HG03558 (cell line): Measurements from ENCODE around the gene MAP3K12.
"Not testable (repeated sequence)": the region's sequence is repeated elsewhere in the genome, so short reads cannot be mapped to it uniquely, and the experiment has no call there.

ENCODE experiments used
- ATAC-seq: cut with Tn5 transposase; IDR thresholded peaks from one replicate; pipeline ENCODE4 v1.9.1; 2021; ENCODE audit warnings: moderate number of reproducible peaks; ENCODE audit not compliant: unreplicated experiment; ENCODE audit errors: extremely low read depth

Gene MAP3K12

DNA sequence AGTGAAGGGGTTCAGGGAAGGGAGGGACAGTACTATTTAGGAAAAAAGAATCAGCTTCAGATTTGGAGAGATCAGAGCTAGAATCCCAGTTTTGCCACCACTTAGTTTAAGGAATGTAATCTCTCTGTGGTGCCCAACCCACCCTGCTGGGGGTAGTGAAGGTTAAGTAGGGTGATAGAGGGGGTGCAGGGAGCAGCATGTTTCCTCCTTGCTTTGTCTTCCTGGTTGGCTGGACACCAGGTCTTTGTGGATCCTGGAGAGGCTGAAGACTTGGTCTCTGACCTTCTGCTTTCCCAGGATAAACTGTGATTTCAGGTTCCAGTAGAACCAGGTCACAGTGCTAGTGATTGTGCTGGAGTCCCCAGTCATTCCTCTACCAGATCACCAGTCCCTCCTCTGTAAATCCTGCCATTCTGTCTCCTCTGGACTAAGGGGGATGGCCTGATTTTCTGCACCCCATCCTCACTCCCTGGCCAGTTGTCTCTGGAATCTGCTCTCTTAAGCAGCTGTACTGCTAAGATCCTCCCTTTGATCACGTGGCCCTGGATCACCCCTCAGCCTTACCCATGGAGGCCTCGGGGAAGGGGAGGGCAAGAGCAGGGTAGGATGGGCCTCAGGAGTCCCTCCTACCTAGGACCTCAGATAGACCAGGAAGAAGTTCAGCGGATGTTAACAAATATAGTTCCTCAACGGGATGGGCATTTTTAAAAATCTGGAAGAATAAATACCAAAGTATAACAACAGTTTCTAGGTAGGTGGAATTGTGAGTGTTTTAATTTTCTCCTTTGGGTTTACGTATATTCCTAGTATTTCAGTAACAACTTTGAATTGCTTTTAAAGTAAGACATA, 3.1 kb downstream of the MAP3K12 start:
- no peak for ATAC-seq

- no peak for ATAC-seq
Observed at GRCh38 chr12:53493610-53494391, 5.5 kb downstream of the MAP3K12 start.

GRCh38 chr12:53492830-53493609, 6.2 kb downstream of the MAP3K12 start:
- ATAC-seq: peak; percentile 81

- ATAC-seq: no peak
Observed at GRCh38 chr12:53492188-53492587, 7.1 kb downstream of the MAP3K12 start.

DNA sequence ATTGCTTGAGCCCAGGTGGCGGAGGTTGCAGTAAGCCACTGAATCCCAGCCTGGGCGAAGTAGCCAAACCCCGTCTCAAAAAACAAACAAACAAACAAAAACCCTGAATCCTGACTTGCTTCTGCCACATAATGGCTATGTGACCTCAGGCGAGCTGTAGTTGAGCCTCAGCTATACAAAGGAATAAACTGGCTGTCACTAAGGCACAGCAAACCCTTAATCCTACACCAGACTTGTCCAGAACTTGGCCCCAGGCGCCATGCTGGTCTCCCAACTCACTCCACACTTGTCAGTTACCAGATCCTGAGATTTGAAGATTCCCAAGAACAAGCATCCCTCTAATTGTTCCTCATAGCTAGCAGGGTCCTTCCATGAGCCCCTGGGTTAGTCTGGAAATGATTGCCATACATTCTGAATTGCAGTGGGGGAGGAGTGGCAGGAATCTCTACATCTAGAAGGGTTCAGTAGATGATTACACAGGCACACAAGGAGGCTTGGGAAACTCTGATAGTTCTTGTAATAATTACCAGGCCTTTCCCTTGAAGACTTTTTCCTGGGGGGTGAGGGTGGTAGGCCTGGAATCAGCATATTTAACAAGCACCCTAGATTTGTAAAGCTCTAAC, 9.9 kb downstream of the MAP3K12 start:
- ATAC-seq: no peak

DNA sequence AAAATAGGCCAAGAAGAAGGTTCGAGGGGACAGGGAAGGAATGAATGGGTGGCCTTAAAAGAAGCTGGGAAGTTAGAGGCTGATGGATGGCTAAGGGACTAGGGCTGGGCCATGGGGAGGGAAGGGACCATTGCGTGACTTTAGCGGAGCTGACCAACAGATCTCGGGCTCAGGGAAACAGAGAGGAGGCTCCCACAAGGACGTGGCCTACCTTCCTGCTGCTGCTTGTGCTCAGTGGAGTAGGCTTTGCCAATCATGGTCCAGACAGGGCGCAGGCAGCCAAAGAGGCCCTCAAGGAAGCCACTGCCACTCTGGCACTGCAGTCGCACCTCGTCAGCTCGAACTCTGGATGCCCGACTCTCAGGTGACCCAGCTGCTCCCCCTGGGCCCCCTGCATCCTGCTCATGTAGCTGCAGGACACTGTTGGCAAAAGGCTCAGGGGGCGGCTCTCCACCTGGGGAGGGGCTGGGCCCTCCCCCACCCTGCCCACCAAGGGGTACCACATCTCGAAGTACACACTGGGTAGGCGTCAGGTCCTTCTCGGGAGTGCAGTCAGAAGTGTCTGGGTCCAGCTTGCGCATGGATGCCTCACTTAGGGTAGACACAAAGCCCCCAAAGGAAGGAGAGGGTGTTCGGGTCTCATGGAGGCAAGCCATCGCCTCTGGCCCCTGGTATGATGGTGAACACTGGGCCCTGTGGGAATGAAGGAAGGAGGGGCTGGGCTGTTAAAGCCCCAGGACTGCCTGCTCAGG, 12.3 kb downstream of the MAP3K12 start:
- ATAC-seq: no peak

GRCh38 chr12:53485955-53486735, 13.1 kb downstream of the MAP3K12 start:
- ATAC-seq: no peak

- ATAC-seq: no peak
Observed at GRCh38 chr12:53484686-53485575, 14.3 kb downstream of the MAP3K12 start.

DNA sequence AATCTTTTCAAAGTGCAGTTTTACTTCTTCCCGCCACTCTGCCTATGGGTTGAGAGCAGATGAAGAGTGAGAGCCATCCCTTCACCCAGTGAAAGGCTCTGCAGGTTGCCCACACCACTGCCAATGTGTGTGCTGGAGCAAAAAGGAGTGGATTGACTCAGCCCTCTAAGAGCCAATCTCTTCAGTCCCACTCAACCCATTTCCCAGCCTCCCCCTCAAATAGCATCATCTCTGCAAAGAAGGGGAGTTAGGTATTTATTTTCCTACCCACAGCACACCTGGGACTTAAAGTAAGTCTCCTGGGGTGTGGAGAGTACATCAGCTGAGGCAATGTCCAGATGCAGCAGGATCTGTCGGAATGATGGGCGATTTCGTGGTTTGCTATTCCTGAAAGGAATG, 15.3 kb downstream of the MAP3K12 start:
- no peak for ATAC-seq

DNA sequence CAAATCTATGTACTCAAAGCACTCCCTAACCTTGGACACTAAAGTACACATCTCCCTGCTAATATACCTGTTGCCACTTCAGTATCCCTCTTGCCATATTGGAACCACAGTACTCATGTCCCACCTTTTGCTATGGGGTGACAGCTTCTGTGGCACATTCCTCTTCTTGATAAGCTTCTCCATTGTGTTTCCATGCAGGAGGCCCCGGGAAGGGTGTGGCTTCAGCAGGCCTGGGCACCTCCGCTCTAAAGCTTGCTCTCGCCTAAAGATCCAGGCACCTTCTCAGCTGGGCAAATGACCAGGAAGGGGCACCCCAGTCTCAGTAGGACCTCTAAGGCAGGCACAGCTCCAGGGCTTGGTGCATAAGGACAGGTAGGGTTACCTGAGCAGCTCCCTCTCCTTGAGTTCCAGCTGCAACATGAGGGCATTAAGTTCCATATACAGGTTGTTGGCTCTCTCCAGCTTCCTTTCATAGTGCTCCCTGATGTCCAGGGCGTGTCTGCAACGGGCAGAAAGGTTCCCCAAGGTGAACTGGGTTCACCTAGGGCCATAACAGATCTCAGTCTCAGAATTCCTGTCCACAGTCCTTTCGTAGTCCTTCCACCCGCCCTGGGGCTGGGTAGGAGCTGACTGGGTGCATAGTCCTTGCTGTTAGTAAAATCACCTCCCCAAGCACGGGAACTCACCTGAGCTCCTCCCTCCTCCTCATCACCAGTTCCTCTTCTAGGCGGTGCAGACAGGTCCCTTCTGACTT, 15.9 kb downstream of the MAP3K12 start:
- ATAC-seq: no peak

- no peak for ATAC-seq
Observed at GRCh38 chr12:53482626-53483168, 16.6 kb downstream of the MAP3K12 start.

DNA sequence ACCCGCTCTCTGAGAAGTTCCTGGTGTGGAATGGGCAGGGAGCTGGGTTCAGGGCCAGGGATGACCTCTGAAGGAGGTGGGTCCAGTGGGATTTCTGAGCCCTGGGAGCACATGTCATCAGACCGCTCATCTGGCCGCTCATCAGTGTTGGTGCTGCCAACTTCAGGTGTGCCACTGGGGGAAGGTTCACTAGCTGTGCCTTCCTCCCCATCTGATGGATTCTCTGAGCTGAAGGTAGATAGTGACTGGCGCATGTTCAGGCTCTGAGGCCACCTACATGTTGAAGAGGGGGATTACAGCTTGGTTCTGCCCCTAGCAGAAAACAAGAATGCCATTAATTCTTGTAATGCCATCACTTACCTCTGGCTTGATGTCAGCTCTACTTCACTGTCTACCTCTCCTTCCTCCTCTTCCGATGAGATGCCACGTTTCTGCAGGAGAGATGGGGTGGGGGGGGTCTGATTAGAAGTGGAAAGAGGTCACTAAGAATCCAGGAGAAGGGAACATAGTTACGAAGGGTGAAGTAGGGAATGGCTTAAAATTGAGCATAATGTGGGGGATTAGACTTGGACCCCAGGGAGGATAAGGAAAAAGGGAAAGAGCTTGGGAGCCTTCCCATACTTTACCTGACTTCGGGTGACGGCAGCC, 17.2 kb downstream of the MAP3K12 start:
- no peak for ATAC-seq

DNA sequence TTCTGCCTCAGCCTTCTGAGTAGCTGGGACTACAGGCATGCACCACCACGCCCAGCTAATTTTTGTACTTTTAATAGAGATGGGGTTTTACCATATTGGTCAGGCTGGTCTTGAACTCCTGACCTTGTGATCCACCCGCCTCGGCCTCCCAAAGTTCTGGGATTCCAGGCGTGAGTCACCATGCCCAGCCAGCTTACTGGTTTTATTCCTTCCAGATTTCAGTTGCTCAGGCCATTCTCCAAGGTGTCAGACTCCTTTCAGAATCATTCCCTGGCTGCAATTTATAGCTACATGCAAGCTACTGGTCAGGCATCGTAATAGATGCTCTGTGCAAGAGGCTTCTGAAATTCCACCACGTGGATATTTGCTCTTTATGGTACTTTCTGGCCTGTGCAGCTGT, 17.8 kb downstream of the MAP3K12 start:
- not testable (repeated sequence) for ATAC-seq

GRCh38 chr12:53480491-53481442, 18.5 kb downstream of the MAP3K12 start:
- ATAC-seq: no peak

GRCh38 chr12:53479331-53479730, 19.9 kb downstream of the MAP3K12 start:
- no peak for ATAC-seq
